Activated naive CD4-positive, alpha-beta T cell (primary cell): ENCODE results near the gene C2orf68.
A peak's percentile ranks its signal among the peaks of the same experiment; 100 is the strongest.
"Not testable (repeated sequence)": the region's sequence is repeated elsewhere in the genome, so short reads cannot be mapped to it uniquely, and the experiment has no call there.

Experiments
- DNase-seq, 4 experiments: peaks; one replicate each; lab custom pipeline; 2025; lab: John Stamatoyannopoulos, UW

The C2orf68 gene

GRCh38 chr2:85582492-85582891 is 29.4 kb downstream of the C2orf68 start:
- no peak for DNase-seq

GRCh38 chr2:85580206-85580605 is 31.7 kb downstream of the C2orf68 start:
- DNase-seq: no peak

GRCh38 chr2:85579266-85579935 is 32.5 kb downstream of the C2orf68 start:
- DNase-seq: no peak

DNA sequence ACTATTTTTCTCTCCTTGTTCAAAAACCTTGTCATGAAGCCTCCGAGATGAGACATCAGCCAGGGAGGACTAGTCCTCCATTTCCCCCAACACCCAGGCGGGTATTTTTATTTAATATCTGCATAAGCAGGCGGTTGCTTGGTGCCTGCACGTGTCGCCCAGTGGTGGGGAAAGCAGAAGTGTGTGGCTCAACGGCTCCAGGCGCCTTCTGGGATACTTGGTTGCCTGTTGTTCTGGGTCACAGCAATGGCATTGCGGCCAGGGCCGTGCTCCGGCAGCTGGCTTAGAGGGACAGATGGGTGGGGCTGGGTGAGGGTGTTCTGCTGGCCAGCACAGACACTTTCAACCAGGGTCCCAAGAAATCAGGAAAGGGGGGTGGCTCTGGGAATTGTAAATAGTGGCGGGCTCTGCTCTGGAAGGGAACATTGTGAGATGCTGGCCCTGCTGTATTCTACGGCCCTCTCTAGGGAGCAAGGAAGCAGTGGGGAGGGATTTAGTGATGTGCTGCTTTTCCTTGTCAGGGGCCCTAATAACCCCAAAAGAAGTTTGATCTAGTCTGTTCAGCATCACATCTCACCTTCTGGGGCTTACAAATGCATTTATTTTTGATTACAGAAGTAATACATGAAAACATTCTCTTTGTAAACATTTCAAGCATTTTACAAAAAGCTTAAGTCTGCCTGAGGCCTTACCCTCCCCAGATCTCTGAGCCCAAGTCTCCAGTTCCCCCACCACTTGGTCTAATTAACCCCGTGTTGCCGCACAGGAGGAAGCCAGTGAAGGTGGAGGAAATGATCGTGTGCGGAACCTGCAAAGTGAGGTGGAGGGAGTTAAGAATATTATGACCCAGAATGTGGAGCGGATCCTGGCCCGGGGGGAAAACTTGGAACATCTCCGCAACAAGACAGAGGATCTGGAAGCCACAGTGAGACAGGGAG is 33.4 kb downstream of the C2orf68 start:
- no peak for DNase-seq

DNA sequence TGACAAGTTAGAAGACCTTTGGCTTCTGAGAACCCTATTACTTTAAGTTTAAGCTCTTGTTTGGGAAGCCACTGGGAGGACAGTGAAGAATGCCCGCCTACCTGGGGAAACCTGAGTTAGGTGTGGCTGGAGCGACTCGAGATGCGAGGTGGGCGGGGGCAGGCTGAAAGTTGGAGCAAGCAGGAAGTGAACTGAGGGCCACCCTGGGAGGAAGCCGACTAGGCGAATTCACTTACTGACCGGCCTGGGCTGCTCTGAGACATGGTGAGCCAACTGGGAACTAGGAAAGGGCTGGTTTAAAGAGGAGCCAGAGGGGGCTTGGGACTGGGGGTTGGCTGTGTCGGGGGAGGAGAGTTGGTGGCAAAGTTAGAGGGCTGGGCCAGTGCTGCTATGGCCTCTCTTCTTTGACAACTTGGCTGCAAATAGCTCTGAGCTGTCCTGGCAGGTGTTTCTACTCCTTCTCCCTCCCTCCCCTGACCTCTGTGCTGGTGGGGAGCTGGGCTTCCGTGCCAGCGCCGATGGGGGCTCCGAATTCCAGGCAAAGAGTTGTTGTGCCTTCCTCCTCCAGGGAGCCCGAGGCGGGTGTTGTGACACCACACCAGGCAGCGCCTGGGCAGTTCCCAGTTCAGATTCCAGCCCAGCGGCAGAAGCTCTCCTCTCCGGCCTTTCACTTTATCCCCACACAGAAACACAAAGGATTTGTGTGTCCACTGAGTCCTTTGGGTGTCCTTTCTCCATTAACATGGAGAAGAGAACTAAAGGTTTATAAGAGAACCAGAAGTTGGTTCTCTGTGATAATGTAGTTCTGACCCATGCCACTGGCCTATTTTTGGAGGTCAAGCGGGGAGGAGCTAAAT is 34.3 kb downstream of the C2orf68 start, which contains the start of gene VAMP8:
VAMP8 (plus strand) TSS at position 201 of the 857 bp plus-strand sequence; CDS start at position 262, 61 bp downstream.
- DNase-seq: peak in 2 of 4 experiments; percentile 9 to 51

- no peak for DNase-seq
These were observed 34.8 kb downstream of the C2orf68 start for GRCh38 chr2:85577063-85577385.

- DNase-seq: no peak
These were observed 36.1 kb downstream of the C2orf68 start for GRCh38 chr2:85575739-85576138.

DNA sequence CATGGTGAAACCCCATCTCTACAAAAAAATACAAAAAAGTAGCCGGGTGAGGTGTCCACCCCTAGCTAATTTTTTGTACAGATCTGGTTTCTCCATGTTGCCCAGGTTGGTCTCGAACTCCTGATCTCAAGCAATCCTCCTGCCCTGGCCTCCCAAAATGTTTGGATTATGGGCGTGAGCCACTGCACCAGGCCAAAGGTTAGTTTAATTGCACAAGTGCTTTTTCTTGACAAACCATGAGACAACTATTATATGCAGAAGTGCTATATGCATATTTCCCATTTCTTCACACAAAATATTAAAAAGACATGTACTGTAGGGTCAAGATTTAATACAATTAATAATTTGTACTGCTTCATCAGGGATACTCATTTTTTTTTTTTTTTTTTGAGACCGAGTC is 45.6 kb downstream of the C2orf68 start:
- no peak for DNase-seq

DNA sequence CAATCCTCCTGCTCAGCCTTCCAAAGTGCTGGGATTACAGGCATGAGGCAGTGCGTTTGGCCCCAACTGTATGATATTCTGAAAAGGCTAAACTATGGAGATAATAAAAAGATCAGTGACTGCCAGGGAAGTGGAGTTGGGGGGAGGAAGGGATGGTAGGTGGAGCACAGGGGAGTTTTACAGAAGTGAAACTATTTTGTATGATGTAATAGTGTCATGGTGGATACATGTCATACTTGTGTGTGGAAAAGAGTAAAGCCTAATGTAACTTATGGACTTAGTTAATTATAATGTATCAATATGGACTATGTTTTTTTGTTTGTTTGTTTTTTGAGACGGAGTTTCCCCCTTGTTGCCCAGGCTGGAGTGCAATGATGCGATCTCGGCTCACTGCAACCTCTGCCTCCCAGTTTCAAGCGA is 47.7 kb downstream of the C2orf68 start:
- DNase-seq: no peak

- DNase-seq: peak; percentile 85 to 93 (median 90)
These were observed 50.3 kb downstream of the C2orf68 start, which contains the start of gene GGCX for GRCh38 chr2:85561280-85562212. GGCX (minus strand) TSS chr2:85561493; CDS start chr2:85561428, 65 bp downstream.

GRCh38 chr2:85560812-85561279 is 51.0 kb downstream of the C2orf68 start:
- no peak for DNase-seq

DNA sequence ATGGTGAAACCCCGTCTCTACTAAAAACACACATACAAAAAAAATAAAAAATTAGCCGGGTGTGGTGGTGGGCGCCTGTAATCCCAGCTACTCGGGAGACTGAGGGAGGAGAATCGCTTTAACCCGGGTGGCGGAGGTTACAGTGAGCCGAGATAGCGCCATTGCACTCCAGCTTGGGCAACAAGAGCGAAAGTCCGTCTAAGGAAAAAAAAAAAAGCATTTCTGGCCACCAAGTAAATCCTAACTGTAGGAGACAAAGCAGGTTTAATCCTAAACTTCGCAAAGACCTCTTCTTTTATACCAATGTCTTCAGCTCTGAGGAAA is 51.5 kb downstream of the C2orf68 start:
- not testable (repeated sequence) for DNase-seq

GRCh38 chr2:85558160-85558559 is 53.7 kb downstream of the C2orf68 start:
- DNase-seq: no peak

GRCh38 chr2:85557130-85557529 is 54.7 kb downstream of the C2orf68 start:
- DNase-seq: no peak
